Psoas muscle (tissue), 8 donors: ENCODE results near the gene C2CD4A. TPM values are rescaled to one million over a fixed set of nuclear protein-coding genes. Genes with fewer than 3 reads are reported as not detected.
"Not testable (repeated sequence)": the region's sequence is repeated elsewhere in the genome, so short reads cannot be mapped to it uniquely, and the experiment has no call there.

Source experiments
- ATAC-seq, 4 donors: fragments of 200-7000 bp; cut with Tn5 transposase; one replicate each; pipeline ENCODE4 v1.9.1; 2020; ENCODE audit warnings: moderate library complexity in 3 of 4, mild to moderate bottlenecking in 2 of 4
- DNase-seq, 2 donors: peaks; one replicate each; pipeline ENCODE4 v3.0.0-alpha.2; 2020
- H3K27ac ChIP-seq: fragments of 200-600 bp; one replicate; pipeline ENCODE4 v1.8.0; 2022
- H3K27me3 ChIP-seq, 3 donors: fragments of 200-600 bp in 1 of 3; one replicate each; pipeline versions ENCODE4 v1.6.1 to v1.8.0; 2013 to 2022; ENCODE audit warnings: low read length in 2 of 3, mild to moderate bottlenecking in 2 of 3, moderate library complexity in 1 of 3; ENCODE audit not compliant: insufficient read depth in 3 of 3
- H3K36me3 ChIP-seq, 2 donors: fragments of 200-600 bp in 1 of 2; one replicate each; pipeline versions ENCODE4 v1.6.1 to v1.8.0; 2013 to 2022; ENCODE audit warnings: low read depth in 1 of 2, mild to moderate bottlenecking in 1 of 2, moderate library complexity in 1 of 2; ENCODE audit not compliant: insufficient read depth in 1 of 2
- H3K4me1 ChIP-seq: fragments of 200-600 bp; one replicate; pipeline ENCODE4 v1.8.0; 2022
- H3K4me3 ChIP-seq: fragments of 200-600 bp; one replicate; pipeline ENCODE4 v1.8.0; 2022; ENCODE audit warnings: mild to moderate bottlenecking
- H3K9me3 ChIP-seq: fragments of 200-600 bp; one replicate; pipeline ENCODE4 v1.8.0; 2022
- CTCF ChIP-seq: fragments of 200-600 bp; IDR thresholded peaks from one replicate; pipeline ENCODE4 v1.8.0; 2022; ENCODE audit warnings: antibody characterized with exemption
- WGBS, 3 donors: extraction: QIAGEN DNeasy Blood & Tissue Kit; methylation state at CpG; one replicate each; pipeline versions ENCODE4 v1.1.6 to v1.1.7; 2013; 5-methylcytosine and 5-hydroxymethylcytosine counted together
- intact Hi-C, 2 donors: fragments of 100-400 bp; cut with DNase I; formaldehyde crosslinking; loops; one replicate each; pipeline versions ENCODE4 v1.11.0 to v1.14.2; 2022
- polyA plus RNA-seq, 3 donors: library from polyadenylated mRNA; stranded (reverse); fragments of 200-250 nt; gene quantifications; one replicate each; pipeline ENCODE4 v1.2.3, GENCODE V29; 2013
- total RNA-seq, 4 donors: library from RNA; stranded (reverse); fragmentation: NEBNext Ultra II Directional in 2 of 4; extraction: Animal tissue kit (Norgen Biotek cat#: 25700) in 2 of 4; gene quantifications; one replicate each; pipeline versions ENCODE4 v1.2.1 to v1.2.4, GENCODE V29; 2021 to 2023
- donor health status: healthy with polysubstance abuse.
- donor health status: DM: no; HTN: no; CAD: no; lungs with moderate emphysema.
- donor health status: Bipolar disorder and iron deficiency.
- donor health status: healthy.
- donor health status: DM: yes; HTN: yes; CAD: no.
- donor health status: DM: no; HTN: no; CAD: no.
- donor health status: DM: no; HTN: no; CAD: no.
- donor health status: DM: yes; HTN: yes; CAD: no.

The C2CD4A gene
- total and polyA plus RNA-seq, 7 donors = 0.04 to 6.7 (median 0.19) TPM

- Histone ChIP-seq H3K27me3 (no peaks in the 10 kb centered on the region), H3K36me3 (peaks cover 0 to 6% of the 10 kb centered on the region in 2 donors), H3K4me3 (no peak overlapping the region), H3K4me1 (peaks cover 20% of the 10 kb centered on the region), H3K9me3 (no peaks in the 10 kb centered on the region), H3K27ac (no peak overlapping the region)
- intact Hi-C loops = no loop called here
- DNase-seq (no peak), ATAC-seq (no peak)
- 60 to 64% (median 63%) methylated on average over 2 of the region's 2 CpGs for WGBS, 3 donors
- no peak for TF ChIP-seq CTCF
These were observed 19.4 kb upstream of the C2CD4A start for GRCh38 chr15:62047282-62047827.

DNA sequence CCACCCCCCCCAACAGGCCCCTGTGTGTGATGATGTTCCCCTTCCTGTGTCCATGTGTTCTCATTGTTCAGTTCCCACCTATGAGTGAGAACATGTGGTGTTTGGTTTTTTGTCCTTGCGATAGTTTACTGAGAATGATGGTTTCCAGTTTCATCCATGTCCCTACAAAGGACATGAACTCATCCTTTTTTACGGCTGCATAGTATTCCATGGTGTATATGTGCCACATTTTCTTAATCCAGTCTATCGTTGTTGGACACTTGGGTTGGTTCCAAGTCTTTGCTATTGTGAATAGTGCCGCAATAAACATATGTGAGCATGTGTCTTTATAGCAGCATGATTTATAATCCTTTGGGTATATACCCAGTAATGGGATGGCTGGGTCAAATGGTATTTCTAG is 18.5 kb upstream of the C2CD4A start:
- ATAC-seq, H3K36me3 ChIP-seq, H3K27ac ChIP-seq, H3K9me3 ChIP-seq, H3K4me3 ChIP-seq, H3K27me3 ChIP-seq, intact Hi-C loops, DNase-seq: not testable (repeated sequence)
- whole genome bisulfite sequencing, 3 donors = 85 to 98% (median 85%) methylated on average over 4 of the region's 4 CpGs
- H3K4me1 ChIP-seq = peaks cover 28% of the 10 kb centered on the region

- no peak overlapping the region for H3K4me3 ChIP-seq
- H3K27ac ChIP-seq = no peak overlapping the region
- DNase-seq (no peak), ATAC-seq (no peak)
- TF ChIP-seq CTCF = no peak
- H3K36me3 ChIP-seq = no peaks in the 10 kb centered on the region
- intact Hi-C loops = no loop called here
- H3K4me1 ChIP-seq = peaks cover 31% of the 10 kb centered on the region
- H3K9me3 ChIP-seq = no peaks in the 10 kb centered on the region
- H3K27me3 ChIP-seq = no peaks in the 10 kb centered on the region
- WGBS, 3 donors = 95 to 97% (median 96%) methylated on average over 1 of the region's 1 CpG
These were observed 16.7 kb upstream of the C2CD4A start for GRCh38 chr15:62050115-62050514.

DNA sequence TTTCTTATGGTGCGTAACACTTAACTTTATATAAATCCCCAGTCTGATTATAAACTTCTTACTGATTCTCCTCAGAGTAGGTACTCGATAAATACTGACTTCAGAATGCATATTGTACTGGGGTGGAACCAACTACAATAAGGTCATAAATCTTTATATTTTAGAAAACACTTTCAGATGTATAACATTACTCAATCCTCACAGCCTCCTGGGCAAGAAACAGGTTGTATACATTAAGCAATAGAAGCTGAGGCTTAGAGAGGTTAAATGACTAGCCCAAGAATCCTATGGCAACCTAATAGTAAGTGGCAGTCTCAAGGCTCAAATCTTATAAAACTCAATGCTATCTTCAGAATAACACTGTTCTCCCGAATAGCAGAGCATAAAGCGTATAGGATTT is 15.6 kb upstream of the C2CD4A start:
- intact Hi-C loops = no loop called here
- Histone ChIP-seq H3K9me3 (no peaks in the 10 kb centered on the region), H3K4me1 (peaks cover 31% of the 10 kb centered on the region), H3K4me3 (no peak overlapping the region), H3K27me3 (no peaks in the 10 kb centered on the region), H3K27ac (no peak overlapping the region), H3K36me3 (no peaks in the 10 kb centered on the region)
- ATAC-seq (no peak), DNase-seq (no peak)
- WGBS, 3 donors = 86 to 92% (median 88%) methylated on average over 4 of the region's 4 CpGs
- TF ChIP-seq CTCF = no peak

- intact Hi-C loops = no loop called here
These were observed 14.1 kb upstream of the C2CD4A start for GRCh38 chr15:62052713-62053112.

More at GRCh38 chr15:62052713-62053112, 14.1 kb upstream of the C2CD4A start:
- peak overlapping the region; percentile 73 for H3K27ac ChIP-seq
- H3K4me3 ChIP-seq = no peak overlapping the region
- H3K4me1 ChIP-seq = peaks cover 26% of the 10 kb centered on the region
- no peaks in the 10 kb centered on the region for H3K9me3 ChIP-seq
- 92 to 100% (median 96%) methylated on average over 1 of the region's 1 CpG for WGBS, 3 donors
- ATAC-seq = no peak
- H3K27me3 ChIP-seq = no peaks in the 10 kb centered on the region
- TF ChIP-seq CTCF = no peak
- DNase-seq = no peak
- H3K36me3 ChIP-seq = no peaks in the 10 kb centered on the region
